Measurements from ENCODE around the gene NKIRAS2.

The NKIRAS2 gene

DNA sequence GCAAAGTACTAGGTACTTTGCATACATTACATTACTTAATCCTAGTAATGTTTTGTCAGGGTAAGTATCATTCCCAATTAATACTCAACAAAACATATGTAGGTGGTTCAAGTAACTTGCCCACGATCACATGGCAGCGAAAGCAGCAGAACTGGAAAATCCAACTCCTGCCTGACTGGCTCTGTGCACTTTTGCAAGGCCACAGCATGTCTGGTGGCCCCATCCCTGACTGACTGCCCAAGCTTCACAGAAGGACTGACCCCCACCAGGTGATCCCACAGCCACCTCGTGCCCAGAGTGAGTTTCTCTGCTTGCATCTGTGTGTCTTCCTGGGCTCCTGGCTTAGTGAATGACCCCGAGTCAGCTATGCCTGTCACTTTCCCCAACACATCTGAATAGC is 41.9 kb upstream of the NKIRAS2 start:
- no peak overlapping the region for H3K27ac ChIP-seq (ENCODE audit: low read depth, low read length)
- no peak overlapping the region for H3K9ac ChIP-seq (ENCODE audit: low read depth, low read length)
- no peaks in the 10 kb centered on the region for H3K9me3 ChIP-seq (ENCODE audit: control insufficient read depth, insufficient read depth, low read length)
- peaks cover 90% of the 10 kb centered on the region for H3K36me3 ChIP-seq (ENCODE audit: control insufficient read depth, insufficient read depth, low read length)
- no peaks in the 10 kb centered on the region for H3K27me3 ChIP-seq (ENCODE audit: control insufficient read depth, insufficient read depth, low read length)
- H3K4me3 ChIP-seq (ENCODE audit: low read depth, low read length): no peak overlapping the region
- H3K4me1 ChIP-seq (ENCODE audit: control insufficient read depth, insufficient read depth, low read length): no peaks in the 10 kb centered on the region

DNA sequence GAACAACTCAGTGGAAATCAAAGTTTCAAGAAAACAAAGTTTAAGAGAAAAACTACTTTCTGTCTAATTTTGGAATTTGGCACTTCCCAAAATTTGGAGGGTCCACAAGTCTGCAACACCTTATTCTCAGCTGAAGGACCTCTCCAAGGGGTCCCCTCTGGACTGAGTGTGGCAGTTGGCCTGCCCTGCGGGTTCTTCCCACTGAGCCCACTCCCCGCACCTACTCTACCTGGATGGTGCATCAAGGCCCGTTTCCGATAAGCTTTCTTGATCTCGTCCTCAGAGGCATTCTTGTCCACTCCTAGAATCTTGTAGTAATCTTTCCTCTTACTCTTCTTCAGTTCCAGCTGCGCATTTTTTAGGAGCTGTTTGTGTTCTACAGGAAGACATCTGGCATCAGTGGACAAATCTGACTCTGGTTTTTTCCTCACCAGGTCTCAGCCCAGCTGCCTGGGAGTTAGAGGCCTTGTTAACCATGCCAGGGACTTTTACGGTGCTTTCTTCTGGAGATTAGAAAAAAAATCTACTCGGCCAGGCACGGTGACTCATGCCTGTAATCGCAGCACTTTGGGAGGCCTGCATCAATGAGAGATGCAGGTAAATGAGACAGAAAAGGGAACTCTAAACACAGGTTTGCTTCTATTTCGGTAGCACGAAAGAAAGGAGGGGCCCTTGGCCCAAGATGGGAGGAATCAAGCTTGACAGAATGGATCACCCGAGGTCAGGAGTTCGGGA is 37.7 kb upstream of the NKIRAS2 start:
- Histone ChIP-seq H3K4me3 (ENCODE audit: low read depth, low read length) (no peak overlapping the region), H3K9ac (ENCODE audit: low read depth, low read length) (no peak overlapping the region), H3K36me3 (ENCODE audit: control insufficient read depth, insufficient read depth, low read length) (peaks cover 87% of the 10 kb centered on the region), H3K27me3 (ENCODE audit: control insufficient read depth, insufficient read depth, low read length) (no peaks in the 10 kb centered on the region), H3K9me3 (ENCODE audit: control insufficient read depth, insufficient read depth, low read length) (no peaks in the 10 kb centered on the region), H3K4me1 (ENCODE audit: control insufficient read depth, insufficient read depth, low read length) (no peaks in the 10 kb centered on the region), H3K27ac (ENCODE audit: low read depth, low read length) (no peak overlapping the region)

DNA sequence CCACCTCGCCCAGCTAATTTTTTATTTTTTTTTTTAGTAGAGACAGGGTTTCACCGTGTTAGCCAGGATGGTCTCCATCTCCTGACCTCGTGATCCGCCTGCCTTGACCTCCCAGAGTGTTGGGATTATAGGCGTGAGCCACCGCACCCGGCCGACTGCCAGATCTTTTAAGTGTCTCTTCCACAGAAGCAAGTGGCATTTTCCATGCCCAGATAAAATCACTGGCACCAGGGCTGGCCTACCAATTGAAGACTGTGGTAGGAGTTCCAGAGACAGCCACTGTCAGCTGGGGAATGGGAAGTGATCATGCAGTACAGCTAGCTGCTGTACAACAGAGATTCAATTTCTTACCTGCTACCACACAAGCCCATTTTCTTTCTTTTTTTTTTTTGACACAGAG is 35.4 kb upstream of the NKIRAS2 start:
- Histone ChIP-seq H3K9me3 (ENCODE audit: control insufficient read depth, insufficient read depth, low read length) (no peaks in the 10 kb centered on the region), H3K9ac (ENCODE audit: low read depth, low read length) (no peak overlapping the region), H3K27ac (ENCODE audit: low read depth, low read length) (no peak overlapping the region), H3K27me3 (ENCODE audit: control insufficient read depth, insufficient read depth, low read length) (no peaks in the 10 kb centered on the region), H3K4me3 (ENCODE audit: low read depth, low read length) (no peak overlapping the region), H3K36me3 (ENCODE audit: control insufficient read depth, insufficient read depth, low read length) (peaks cover 93% of the 10 kb centered on the region), H3K4me1 (ENCODE audit: control insufficient read depth, insufficient read depth, low read length) (no peaks in the 10 kb centered on the region)

DNA sequence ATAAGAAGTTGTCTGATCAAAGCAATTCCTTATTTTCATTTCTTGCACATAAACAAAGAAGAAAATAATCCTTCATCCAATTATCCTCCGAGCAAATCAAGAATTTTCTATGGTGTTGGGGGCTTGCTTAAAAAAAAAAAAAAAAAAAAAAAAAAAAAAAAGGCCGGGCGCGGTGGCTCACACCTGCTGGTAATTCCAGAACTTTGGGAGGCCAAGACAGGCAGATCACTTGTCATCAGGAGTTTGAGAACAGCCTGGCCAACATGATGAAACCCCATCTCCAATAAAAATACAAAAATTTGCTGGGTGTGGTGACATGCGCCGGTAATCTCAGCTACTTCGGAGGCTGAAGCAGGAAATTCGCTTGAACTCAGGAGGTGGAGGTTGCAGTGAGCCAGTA is 34.0 kb upstream of the NKIRAS2 start:
- Histone ChIP-seq H3K4me1 (ENCODE audit: control insufficient read depth, insufficient read depth, low read length) (no peaks in the 10 kb centered on the region), H3K4me3 (ENCODE audit: low read depth, low read length) (no peak overlapping the region), H3K27ac (ENCODE audit: low read depth, low read length) (no peak overlapping the region), H3K36me3 (ENCODE audit: control insufficient read depth, insufficient read depth, low read length) (peaks cover 97% of the 10 kb centered on the region), H3K9ac (ENCODE audit: low read depth, low read length) (no peak overlapping the region), H3K9me3 (ENCODE audit: control insufficient read depth, insufficient read depth, low read length) (no peaks in the 10 kb centered on the region), H3K27me3 (ENCODE audit: control insufficient read depth, insufficient read depth, low read length) (no peaks in the 10 kb centered on the region)

DNA sequence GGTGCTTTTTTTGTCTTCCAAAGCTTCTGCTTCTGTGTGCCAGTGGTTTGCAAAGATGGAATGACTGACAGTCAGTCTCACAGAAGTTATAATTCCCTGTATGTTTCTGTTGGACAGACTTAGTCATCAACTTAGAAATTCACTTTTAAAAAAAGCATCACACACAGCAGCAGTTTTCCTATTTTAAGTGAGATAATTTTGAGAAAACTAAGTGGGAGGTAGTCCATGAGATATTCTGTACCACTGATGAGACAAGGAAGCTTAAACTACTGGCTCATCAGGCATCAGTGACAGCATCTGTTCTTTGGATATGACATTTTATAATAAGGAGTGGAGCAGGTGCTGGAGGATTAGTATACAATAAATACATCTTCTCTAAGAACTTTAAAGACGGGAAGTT is 33.3 kb upstream of the NKIRAS2 start:
- Histone ChIP-seq H3K36me3 (ENCODE audit: control insufficient read depth, insufficient read depth, low read length) (peaks cover 97% of the 10 kb centered on the region), H3K27ac (ENCODE audit: low read depth, low read length) (no peak overlapping the region)

DNA sequence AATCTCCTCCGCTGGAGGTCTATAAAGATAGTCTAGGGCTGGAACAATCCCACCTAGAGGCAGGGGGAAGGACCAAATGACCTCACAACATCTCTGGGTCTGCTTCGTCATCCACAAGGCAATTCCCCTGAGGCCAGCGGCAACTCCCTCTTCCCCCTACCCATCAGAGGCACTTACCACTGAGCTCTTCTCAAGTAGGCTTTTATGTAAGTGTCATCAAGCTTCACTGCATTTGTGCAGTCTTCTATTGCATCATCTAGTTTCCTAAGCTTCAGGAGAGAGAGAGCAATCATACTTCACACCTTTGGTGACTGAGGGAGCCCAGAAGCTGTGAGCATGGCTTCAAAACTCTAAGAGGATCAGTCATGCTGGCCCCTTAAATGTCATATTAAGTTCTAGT is 32.2 kb upstream of the NKIRAS2 start:
- H3K9me3 ChIP-seq (ENCODE audit: control insufficient read depth, insufficient read depth, low read length): no peaks in the 10 kb centered on the region
- H3K9ac ChIP-seq (ENCODE audit: low read depth, low read length): no peak overlapping the region
- H3K27me3 ChIP-seq (ENCODE audit: control insufficient read depth, insufficient read depth, low read length): no peaks in the 10 kb centered on the region
- no peak overlapping the region for H3K4me3 ChIP-seq (ENCODE audit: low read depth, low read length)
- H3K36me3 ChIP-seq (ENCODE audit: control insufficient read depth, insufficient read depth, low read length): peaks cover 96% of the 10 kb centered on the region
- H3K27ac ChIP-seq (ENCODE audit: low read depth, low read length): no peak overlapping the region
- H3K4me1 ChIP-seq (ENCODE audit: control insufficient read depth, insufficient read depth, low read length): no peaks in the 10 kb centered on the region

More for the DNA sequence above, 33.3 kb upstream of the NKIRAS2 start:
- Histone ChIP-seq H3K4me3 (ENCODE audit: low read depth, low read length) (no peak overlapping the region), H3K27me3 (ENCODE audit: control insufficient read depth, insufficient read depth, low read length) (no peaks in the 10 kb centered on the region), H3K4me1 (ENCODE audit: control insufficient read depth, insufficient read depth, low read length) (no peaks in the 10 kb centered on the region), H3K9me3 (ENCODE audit: control insufficient read depth, insufficient read depth, low read length) (no peaks in the 10 kb centered on the region), H3K9ac (ENCODE audit: low read depth, low read length) (no peak overlapping the region)

DNA sequence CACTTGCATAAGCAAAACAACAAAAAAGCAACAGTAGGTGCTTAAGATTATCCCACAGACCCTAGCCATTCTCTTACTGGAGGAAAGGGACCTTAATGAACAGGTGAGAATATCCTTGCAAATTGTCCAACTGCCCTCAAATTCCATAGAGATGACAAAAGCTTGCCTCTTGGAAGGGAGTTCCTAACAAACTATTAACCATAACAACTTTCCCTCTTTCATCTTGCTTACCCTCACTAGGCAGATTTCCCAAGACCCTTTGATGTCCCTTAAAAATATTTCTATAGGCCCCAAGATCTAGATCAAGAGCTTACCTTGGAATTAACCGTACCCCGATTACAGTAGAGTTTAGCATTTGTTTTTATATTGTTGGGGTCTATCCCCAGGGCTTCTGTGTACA is 31.5 kb upstream of the NKIRAS2 start:
- Histone ChIP-seq H3K4me1 (ENCODE audit: control insufficient read depth, insufficient read depth, low read length) (no peaks in the 10 kb centered on the region), H3K9ac (ENCODE audit: low read depth, low read length) (no peak overlapping the region), H3K9me3 (ENCODE audit: control insufficient read depth, insufficient read depth, low read length) (no peaks in the 10 kb centered on the region), H3K4me3 (ENCODE audit: low read depth, low read length) (no peak overlapping the region), H3K27ac (ENCODE audit: low read depth, low read length) (no peak overlapping the region), H3K27me3 (ENCODE audit: control insufficient read depth, insufficient read depth, low read length) (no peaks in the 10 kb centered on the region), H3K36me3 (ENCODE audit: control insufficient read depth, insufficient read depth, low read length) (peaks cover 95% of the 10 kb centered on the region)

DNA sequence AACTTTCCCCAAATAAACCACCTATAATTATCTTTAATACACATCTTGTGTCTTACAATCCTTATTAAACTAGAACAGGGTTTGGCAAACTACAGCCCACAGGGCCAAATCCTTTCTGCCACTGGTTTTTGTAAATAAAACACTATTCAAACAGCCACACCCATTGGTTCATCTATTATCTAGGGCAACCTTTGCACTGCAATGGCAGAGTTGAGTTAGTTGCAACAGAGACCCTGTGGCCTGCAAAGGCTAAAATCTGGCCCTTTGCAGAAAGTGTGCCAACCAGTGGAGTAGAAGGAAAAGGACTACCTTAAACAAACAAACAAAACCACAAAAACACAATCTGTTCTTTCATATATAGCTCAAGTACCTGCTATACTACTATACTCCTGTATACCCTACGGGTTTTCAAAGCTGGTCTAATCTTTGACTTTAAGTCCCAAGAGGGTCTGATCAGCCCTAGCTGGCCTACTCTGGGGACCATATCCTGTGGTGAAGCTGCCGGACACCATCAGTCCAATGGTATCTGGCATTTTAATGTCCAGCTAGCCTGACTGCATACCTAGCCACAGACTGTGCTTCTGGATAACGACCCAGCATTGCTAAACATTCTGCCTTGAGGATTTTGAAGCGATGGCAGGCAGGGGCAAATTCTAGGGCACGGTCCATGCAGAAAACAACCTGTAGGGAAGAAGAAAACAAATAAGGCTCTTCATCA is 30.0 kb upstream of the NKIRAS2 start:
- H3K36me3 ChIP-seq (ENCODE audit: control insufficient read depth, insufficient read depth, low read length): peaks cover 93% of the 10 kb centered on the region

DNA sequence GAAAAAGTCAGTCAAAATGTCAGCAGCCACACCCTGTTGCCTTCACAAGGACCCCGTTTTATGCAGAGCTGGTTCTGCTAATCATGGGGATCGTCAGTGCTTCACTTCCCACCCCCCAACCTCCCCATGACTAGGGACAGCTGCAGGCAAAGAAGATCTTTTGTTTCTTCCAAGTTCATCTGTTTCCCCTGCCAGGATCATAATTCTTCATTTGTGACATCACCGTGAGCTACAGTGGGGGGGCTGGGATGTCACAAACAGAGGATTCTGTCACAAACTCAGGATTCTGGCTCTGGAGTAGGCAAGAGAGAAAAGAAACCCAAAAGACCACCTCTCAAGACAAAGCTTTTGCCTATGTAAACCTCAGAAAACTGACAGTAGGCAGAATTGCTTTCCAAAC is 27.3 kb upstream of the NKIRAS2 start:
- H3K9me3 ChIP-seq (ENCODE audit: control insufficient read depth, insufficient read depth, low read length): no peaks in the 10 kb centered on the region
- H3K27ac ChIP-seq (ENCODE audit: low read depth, low read length): no peak overlapping the region
- no peak overlapping the region for H3K4me3 ChIP-seq (ENCODE audit: low read depth, low read length)
- H3K9ac ChIP-seq (ENCODE audit: low read depth, low read length): no peak overlapping the region
- peaks cover 95% of the 10 kb centered on the region for H3K36me3 ChIP-seq (ENCODE audit: control insufficient read depth, insufficient read depth, low read length)
- no peaks in the 10 kb centered on the region for H3K27me3 ChIP-seq (ENCODE audit: control insufficient read depth, insufficient read depth, low read length)
- no peaks in the 10 kb centered on the region for H3K4me1 ChIP-seq (ENCODE audit: control insufficient read depth, insufficient read depth, low read length)

More for the DNA sequence above, 30.0 kb upstream of the NKIRAS2 start:
- Histone ChIP-seq H3K9ac (ENCODE audit: low read depth, low read length) (no peak overlapping the region), H3K27me3 (ENCODE audit: control insufficient read depth, insufficient read depth, low read length) (no peaks in the 10 kb centered on the region), H3K4me1 (ENCODE audit: control insufficient read depth, insufficient read depth, low read length) (no peaks in the 10 kb centered on the region), H3K4me3 (ENCODE audit: low read depth, low read length) (no peak overlapping the region), H3K9me3 (ENCODE audit: control insufficient read depth, insufficient read depth, low read length) (no peaks in the 10 kb centered on the region), H3K27ac (ENCODE audit: low read depth, low read length) (no peak overlapping the region)

DNA sequence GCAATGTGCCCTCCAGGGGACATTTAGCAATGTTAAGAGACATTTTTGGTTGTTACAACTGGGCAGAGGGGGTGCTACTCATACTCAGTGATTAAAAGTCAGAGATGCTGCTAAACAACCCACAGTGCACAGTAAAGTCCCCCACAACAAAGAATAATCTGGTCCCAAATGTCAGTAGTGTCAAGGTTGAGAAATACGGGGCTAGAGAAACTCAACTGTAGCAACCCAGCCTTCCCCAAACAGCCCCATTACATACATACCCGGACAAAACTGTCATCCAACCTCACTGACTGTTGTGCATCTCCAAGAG is 23.1 kb upstream of the NKIRAS2 start:
- Histone ChIP-seq H3K9me3 (ENCODE audit: control insufficient read depth, insufficient read depth, low read length) (no peaks in the 10 kb centered on the region), H3K27ac (ENCODE audit: low read depth, low read length) (no peak overlapping the region), H3K27me3 (ENCODE audit: control insufficient read depth, insufficient read depth, low read length) (no peaks in the 10 kb centered on the region), H3K4me1 (ENCODE audit: control insufficient read depth, insufficient read depth, low read length) (no peaks in the 10 kb centered on the region), H3K4me3 (ENCODE audit: low read depth, low read length) (no peak overlapping the region), H3K36me3 (ENCODE audit: control insufficient read depth, insufficient read depth, low read length) (peaks cover 88% of the 10 kb centered on the region), H3K9ac (ENCODE audit: low read depth, low read length) (no peak overlapping the region)

DNA sequence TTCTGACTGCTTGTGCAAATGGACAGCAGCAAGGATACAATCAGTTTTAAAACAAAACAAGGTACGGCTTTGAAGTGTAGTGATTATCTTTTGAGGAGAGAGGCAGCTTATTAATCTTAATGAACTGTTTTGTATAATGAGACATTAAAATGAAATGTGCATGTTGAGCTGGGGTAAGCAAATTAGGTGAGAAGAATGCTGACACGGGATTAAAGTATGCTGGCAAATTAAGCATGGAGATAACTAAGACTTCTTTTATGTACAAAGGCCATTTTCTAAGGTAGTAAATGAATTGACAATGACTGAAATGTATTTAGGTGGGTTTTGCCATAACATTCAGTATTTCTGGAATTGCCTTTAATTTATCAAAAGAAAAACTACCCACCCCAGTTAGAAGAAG is 21.4 kb upstream of the NKIRAS2 start:
- H3K27ac ChIP-seq (ENCODE audit: low read depth, low read length): no peak overlapping the region
- no peak overlapping the region for H3K4me3 ChIP-seq (ENCODE audit: low read depth, low read length)
- peaks cover 89% of the 10 kb centered on the region for H3K36me3 ChIP-seq (ENCODE audit: control insufficient read depth, insufficient read depth, low read length)
- H3K9ac ChIP-seq (ENCODE audit: low read depth, low read length): no peak overlapping the region
- no peaks in the 10 kb centered on the region for H3K4me1 ChIP-seq (ENCODE audit: control insufficient read depth, insufficient read depth, low read length)
- H3K27me3 ChIP-seq (ENCODE audit: control insufficient read depth, insufficient read depth, low read length): no peaks in the 10 kb centered on the region
- no peaks in the 10 kb centered on the region for H3K9me3 ChIP-seq (ENCODE audit: control insufficient read depth, insufficient read depth, low read length)

Data from HUES48 (cell line).